ENCODE data around the gene MEF2A. TPM values are rescaled to one million over a fixed set of nuclear protein-coding genes. Genes with fewer than 3 reads are reported as not detected.

The MEF2A gene
- total RNA-seq, 1 donor from 2014 or later = 86.8 TPM

- Histone ChIP-seq H3K4me1 (peaks cover 10% of the 10 kb centered on the region), H3K36me3 (no peaks in the 10 kb centered on the region), H3K27me3 (no peaks in the 10 kb centered on the region), H3K27ac (no peak overlapping the region), H3K4me3 (no peak overlapping the region), H3K9me3 (peaks cover 8% of the 10 kb centered on the region)
- DNase-seq = no peak
- no peak for TF ChIP-seq CTCF (IDR thresholded peaks at IDR 0.05)
- intact Hi-C loops (cut with DNase I) = no loop called here
- ATAC-seq = no peak
These were observed 20.3 kb downstream of the MEF2A start for GRCh38 chr15:99586121-99586520.

- Histone ChIP-seq H3K4me1 (peaks cover 14% of the 10 kb centered on the region), H3K9me3 (peaks cover 8% of the 10 kb centered on the region), H3K27ac (no peak overlapping the region), H3K27me3 (no peaks in the 10 kb centered on the region), H3K36me3 (no peaks in the 10 kb centered on the region), H3K4me3 (no peak overlapping the region)
- DNase-seq (no peak), ATAC-seq (no peak)
- no peak for TF ChIP-seq CTCF (IDR thresholded peaks at IDR 0.05)
- intact Hi-C loops (cut with DNase I) = no loop called here
These were observed 24.0 kb downstream of the MEF2A start for GRCh38 chr15:99589801-99590200.

GRCh38 chr15:99590913-99591646 is 25.3 kb downstream of the MEF2A start:
- TF ChIP-seq CTCF (IDR thresholded peaks at IDR 0.05) = no peak
- no peak for ATAC-seq
- H3K4me1 ChIP-seq = peaks cover 19% of the 10 kb centered on the region
- intact Hi-C loops (cut with DNase I) = no loop called here
- peaks cover 7% of the 10 kb centered on the region for H3K9me3 ChIP-seq
- no peaks in the 10 kb centered on the region for H3K27me3 ChIP-seq
- H3K4me3 ChIP-seq = no peak overlapping the region
- no peak for DNase-seq
- no peak overlapping the region for H3K27ac ChIP-seq
- H3K36me3 ChIP-seq = no peaks in the 10 kb centered on the region

- H3K36me3 ChIP-seq = no peaks in the 10 kb centered on the region
- H3K9me3 ChIP-seq = no peaks in the 10 kb centered on the region
- DNase-seq (no peak), ATAC-seq (peak; percentile 39)
- H3K27ac ChIP-seq = no peak overlapping the region
- no peak overlapping the region for H3K4me3 ChIP-seq
- H3K27me3 ChIP-seq = no peaks in the 10 kb centered on the region
- no peak for TF ChIP-seq CTCF (IDR thresholded peaks at IDR 0.05)
- intact Hi-C loops (cut with DNase I) = no loop called here
- H3K4me1 ChIP-seq = peaks cover 19% of the 10 kb centered on the region
These were observed 26.5 kb downstream of the MEF2A start for GRCh38 chr15:99592145-99592791.

GRCh38 chr15:99593070-99593469 is 27.3 kb downstream of the MEF2A start:
- Histone ChIP-seq H3K9me3 (no peaks in the 10 kb centered on the region), H3K4me1 (peaks cover 19% of the 10 kb centered on the region), H3K4me3 (no peak overlapping the region), H3K27me3 (no peaks in the 10 kb centered on the region), H3K27ac (no peak overlapping the region), H3K36me3 (no peaks in the 10 kb centered on the region)
- intact Hi-C loops (cut with DNase I) = no loop called here
- TF ChIP-seq CTCF (IDR thresholded peaks at IDR 0.05) = no peak
- DNase-seq (no peak), ATAC-seq (peak; percentile 47)
